ENCODE results near the gene CSTPP1.

The CSTPP1 gene

GRCh38 chr11:47156951-47157350 is 220.4 kb downstream of the CSTPP1 start:
- H3K27ac Mint-ChIP-seq = no peak overlapping the region
- no peak overlapping the region for H3K4me3 Mint-ChIP-seq
- no peaks in the 10 kb centered on the region for H3K9me3 Mint-ChIP-seq
- H3K27me3 Mint-ChIP-seq (ENCODE audit: low read depth) = no peaks in the 10 kb centered on the region
- TF ChIP-seq CTCF (IDR thresholded peaks at IDR 0.05; ENCODE audit: unreplicated experiment in 3 of 3) = no peak
- peaks cover 15% of the 10 kb centered on the region for H3K36me3 Mint-ChIP-seq (ENCODE audit: low read depth)
- peaks cover 30% of the 10 kb centered on the region for H3K4me1 Mint-ChIP-seq

- no peak overlapping the region for H3K4me3 Mint-ChIP-seq
- TF ChIP-seq CTCF (IDR thresholded peaks at IDR 0.05; ENCODE audit: unreplicated experiment in 3 of 3) = no peak
- H3K27me3 Mint-ChIP-seq (ENCODE audit: low read depth) = no peaks in the 10 kb centered on the region
- H3K27ac Mint-ChIP-seq = no peak overlapping the region
- H3K4me1 Mint-ChIP-seq = peaks cover 28% of the 10 kb centered on the region
- peaks cover 15% of the 10 kb centered on the region for H3K36me3 Mint-ChIP-seq (ENCODE audit: low read depth)
- no peaks in the 10 kb centered on the region for H3K9me3 Mint-ChIP-seq
Measured at GRCh38 chr11:47157805-47158204, 221.2 kb downstream of the CSTPP1 start.

DNA sequence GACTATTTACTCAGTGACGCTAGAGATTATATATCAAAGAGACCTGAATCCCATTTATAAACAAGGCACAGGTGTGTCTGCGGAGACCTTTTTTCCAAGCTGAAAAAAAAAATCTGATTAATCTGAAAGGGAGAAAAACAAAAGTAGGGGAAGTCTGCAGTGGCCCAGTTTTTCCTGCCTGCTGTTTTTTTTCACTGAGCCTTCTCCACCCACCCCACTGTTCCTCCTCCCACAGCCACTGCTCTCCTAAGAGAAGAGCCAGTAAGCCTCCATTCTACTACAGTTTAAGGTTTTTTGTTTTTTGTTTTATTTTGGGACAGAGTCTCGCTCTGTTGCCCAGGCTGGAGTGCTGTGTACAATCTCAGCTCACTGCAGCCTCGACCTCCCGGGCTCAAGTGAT is 221.7 kb downstream of the CSTPP1 start:
- peaks cover 15% of the 10 kb centered on the region for H3K36me3 Mint-ChIP-seq (ENCODE audit: low read depth)
- H3K4me3 Mint-ChIP-seq = no peak overlapping the region
- no peak for TF ChIP-seq CTCF (IDR thresholded peaks at IDR 0.05; ENCODE audit: unreplicated experiment in 3 of 3)
- H3K4me1 Mint-ChIP-seq = peaks cover 24% of the 10 kb centered on the region
- H3K9me3 Mint-ChIP-seq = no peaks in the 10 kb centered on the region
- H3K27me3 Mint-ChIP-seq (ENCODE audit: low read depth) = no peaks in the 10 kb centered on the region
- no peak overlapping the region for H3K27ac Mint-ChIP-seq

GRCh38 chr11:47160753-47161133 is 224.2 kb downstream of the CSTPP1 start:
- no peaks in the 10 kb centered on the region for H3K9me3 Mint-ChIP-seq
- no peaks in the 10 kb centered on the region for H3K27me3 Mint-ChIP-seq (ENCODE audit: low read depth)
- TF ChIP-seq CTCF (IDR thresholded peaks at IDR 0.05; ENCODE audit: unreplicated experiment in 3 of 3) = no peak
- H3K4me3 Mint-ChIP-seq = no peak overlapping the region
- no peak overlapping the region for H3K27ac Mint-ChIP-seq
- peaks cover 25% of the 10 kb centered on the region for H3K36me3 Mint-ChIP-seq (ENCODE audit: low read depth)
- peaks cover 5% of the 10 kb centered on the region for H3K4me1 Mint-ChIP-seq

DNA sequence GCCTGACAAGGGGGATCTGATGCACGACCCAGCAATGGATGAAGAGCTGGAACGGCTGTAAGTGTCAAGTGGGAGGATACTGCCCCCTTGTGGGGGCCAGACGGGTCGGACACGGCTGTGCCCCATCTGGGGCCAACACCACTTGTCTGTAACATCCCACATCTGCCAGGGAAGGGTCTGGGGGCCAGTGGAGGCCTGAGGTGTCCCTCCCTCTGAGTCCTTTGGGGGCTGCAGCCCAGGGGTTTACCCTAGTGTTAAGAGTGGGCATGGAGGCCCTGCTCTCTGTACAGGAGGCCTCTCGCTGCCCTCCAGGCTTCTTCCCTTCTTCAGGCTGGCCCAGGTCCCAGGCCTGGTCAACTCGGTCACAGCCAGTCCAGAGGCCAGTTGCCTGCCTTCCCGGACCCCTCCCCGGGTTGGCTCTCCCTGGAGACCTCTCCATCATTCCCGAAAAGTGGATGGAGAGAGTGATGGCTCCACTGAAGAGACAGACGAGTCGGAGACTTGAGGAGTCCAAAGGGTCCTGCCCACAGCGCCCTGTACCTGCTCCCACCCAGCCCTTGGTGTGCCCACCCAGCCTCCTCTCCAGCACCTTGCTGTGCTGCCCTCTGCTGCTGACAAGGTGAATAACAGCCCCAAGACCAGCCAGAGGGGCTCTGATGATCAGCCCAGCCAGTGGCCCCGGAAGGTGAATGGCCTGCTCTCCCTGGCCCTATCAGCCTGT is 224.7 kb downstream of the CSTPP1 start:
- H3K9me3 Mint-ChIP-seq = no peaks in the 10 kb centered on the region
- H3K36me3 Mint-ChIP-seq (ENCODE audit: low read depth) = peaks cover 29% of the 10 kb centered on the region
- no peak overlapping the region for H3K4me3 Mint-ChIP-seq
- H3K27ac Mint-ChIP-seq = no peak overlapping the region
- TF ChIP-seq CTCF (IDR thresholded peaks at IDR 0.05; ENCODE audit: unreplicated experiment in 3 of 3) = peak; percentile 45 to 52 (median 52)
- H3K4me1 Mint-ChIP-seq = peaks cover 5% of the 10 kb centered on the region
- H3K27me3 Mint-ChIP-seq (ENCODE audit: low read depth) = no peaks in the 10 kb centered on the region

- TF ChIP-seq CTCF (IDR thresholded peaks at IDR 0.05; ENCODE audit: unreplicated experiment in 3 of 3) = no peak
- Mint-ChIP-seq H3K27me3 (ENCODE audit: low read depth) (no peaks in the 10 kb centered on the region), H3K36me3 (ENCODE audit: low read depth) (peaks cover 33% of the 10 kb centered on the region), H3K27ac (peak overlapping the region in 1 of 3 experiments; percentile 14), H3K4me3 (no peak overlapping the region), H3K9me3 (no peaks in the 10 kb centered on the region), H3K4me1 (peaks cover 5% of the 10 kb centered on the region)
Measured at GRCh38 chr11:47161890-47162289, 225.3 kb downstream of the CSTPP1 start.
